ENCODE results near the gene IL20RA.
"Not testable (repeated sequence)": the region's sequence is repeated elsewhere in the genome, so short reads cannot be mapped to it uniquely, and the experiment has no call there.

The IL20RA gene, protein sequence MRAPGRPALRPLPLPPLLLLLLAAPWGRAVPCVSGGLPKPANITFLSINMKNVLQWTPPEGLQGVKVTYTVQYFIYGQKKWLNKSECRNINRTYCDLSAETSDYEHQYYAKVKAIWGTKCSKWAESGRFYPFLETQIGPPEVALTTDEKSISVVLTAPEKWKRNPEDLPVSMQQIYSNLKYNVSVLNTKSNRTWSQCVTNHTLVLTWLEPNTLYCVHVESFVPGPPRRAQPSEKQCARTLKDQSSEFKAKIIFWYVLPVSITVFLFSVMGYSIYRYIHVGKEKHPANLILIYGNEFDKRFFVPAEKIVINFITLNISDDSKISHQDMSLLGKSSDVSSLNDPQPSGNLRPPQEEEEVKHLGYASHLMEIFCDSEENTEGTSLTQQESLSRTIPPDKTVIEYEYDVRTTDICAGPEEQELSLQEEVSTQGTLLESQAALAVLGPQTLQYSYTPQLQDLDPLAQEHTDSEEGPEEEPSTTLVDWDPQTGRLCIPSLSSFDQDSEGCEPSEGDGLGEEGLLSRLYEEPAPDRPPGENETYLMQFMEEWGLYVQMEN

DNA sequence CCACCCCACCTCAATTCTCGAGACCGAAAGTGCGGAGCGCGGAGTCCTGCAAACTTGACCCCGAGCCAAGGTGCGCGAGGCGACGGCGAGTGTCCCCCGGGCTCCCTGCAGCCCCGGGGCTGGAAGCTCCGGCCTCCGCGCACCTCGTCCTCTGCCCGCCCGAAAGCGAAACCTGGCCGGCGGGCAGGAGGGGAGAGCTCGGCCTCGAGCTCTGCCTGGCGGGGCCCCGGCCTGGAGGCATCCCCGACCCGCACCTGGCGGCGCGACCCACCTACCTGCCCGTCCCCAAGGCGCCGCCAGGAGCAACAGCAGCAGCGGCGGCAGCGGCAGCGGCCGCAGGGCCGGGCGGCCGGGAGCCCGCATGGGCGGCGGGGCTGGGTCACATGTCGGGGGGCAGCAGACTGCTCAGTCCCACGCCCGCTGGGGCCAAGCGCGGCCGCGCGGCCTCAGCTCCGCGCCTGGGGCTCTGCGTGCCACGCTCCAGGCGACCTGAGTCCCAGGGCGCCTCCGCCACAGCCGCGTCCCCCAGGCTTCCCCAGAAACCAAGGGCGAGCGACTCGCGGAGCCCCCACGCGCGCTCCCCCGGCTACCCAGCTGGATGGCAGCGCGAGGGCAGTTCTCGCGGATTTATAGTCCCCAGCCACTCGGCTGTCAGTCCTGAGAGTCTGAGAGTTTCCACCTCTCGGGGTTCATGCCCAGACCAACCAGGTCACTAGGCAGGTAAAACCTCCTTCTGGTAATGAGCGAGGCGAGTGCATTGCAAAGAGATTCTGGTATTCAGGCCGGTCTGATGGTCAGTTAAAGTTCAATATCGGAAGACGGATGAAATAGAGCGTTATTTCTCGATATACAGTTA lies at the start of gene IL20RA:
Gene IL20RA, minus strand, starts transcription at position 600 of the 856 bp plus-strand sequence. Its CDS starts 237 bp downstream, at position 363.
- DNase-seq = peak; percentile 57

GRCh38 chr6:137093183-137094069 lies 48.7 kb upstream of the IL20RA start:
- DNase-seq = no peak

DNA sequence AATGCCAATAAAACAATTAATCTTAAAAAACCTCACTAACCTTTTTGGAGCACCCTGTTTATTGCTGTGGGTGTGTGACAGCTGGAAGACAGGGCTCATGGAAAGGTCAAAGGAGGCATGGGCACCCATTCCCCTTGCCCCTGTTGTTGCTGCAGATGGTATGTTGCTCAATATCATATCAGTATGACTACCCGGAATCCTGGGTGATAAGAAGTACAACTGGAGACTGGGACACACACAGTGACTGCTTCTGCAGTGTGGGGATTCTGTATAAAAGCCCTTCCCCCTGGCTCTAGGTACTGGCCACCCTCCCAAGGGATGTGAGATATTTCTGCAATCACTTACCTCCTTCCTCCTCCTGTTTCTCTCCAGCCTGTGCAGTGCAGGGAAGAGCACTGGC lies 47.3 kb upstream of the IL20RA start:
- no peak for DNase-seq

DNA sequence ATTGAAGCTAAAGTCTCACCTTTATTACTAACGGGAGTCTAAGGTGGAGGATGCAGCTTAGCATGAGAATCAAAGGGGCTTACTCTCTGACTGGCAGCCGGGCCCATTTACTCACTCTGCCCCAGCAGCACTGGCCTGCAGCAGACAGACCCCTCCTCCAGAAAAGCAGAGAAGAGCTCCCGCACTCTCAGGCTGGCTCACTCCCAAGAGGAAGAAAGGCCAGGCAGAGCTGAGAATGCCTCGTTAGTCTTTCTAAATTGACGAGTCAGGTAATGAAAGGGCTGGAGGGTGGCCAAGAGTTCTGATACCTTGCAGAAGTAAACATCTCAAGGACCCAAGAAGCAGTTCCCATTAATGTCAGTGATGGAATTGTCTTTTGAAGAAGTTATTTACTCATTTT lies 44.5 kb upstream of the IL20RA start:
- DNase-seq = no peak

- DNase-seq = no peak
Observed at GRCh38 chr6:137087902-137088301, 43.1 kb upstream of the IL20RA start.

DNA sequence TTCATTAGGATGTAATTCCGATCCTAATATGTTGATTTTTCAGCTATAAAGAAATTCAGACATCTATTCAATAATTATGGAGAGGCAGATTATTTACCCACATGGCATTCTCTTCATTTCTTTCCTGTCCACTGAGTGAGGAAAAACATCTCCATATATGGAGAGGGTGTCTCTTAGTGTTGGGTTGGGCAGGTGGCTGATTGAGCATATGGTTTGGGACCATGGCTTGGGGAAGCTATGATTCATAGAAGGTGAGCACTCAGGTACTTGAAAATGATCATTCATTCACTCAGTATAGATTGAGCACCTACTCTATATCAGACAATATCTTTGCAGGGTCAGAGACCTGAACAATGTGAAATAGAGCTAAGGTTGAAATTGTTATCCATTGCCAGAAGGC lies 41.3 kb upstream of the IL20RA start:
- no peak for DNase-seq

- no peak for DNase-seq
Observed at GRCh38 chr6:137084865-137085617, 40.3 kb upstream of the IL20RA start.

- DNase-seq = no peak
Observed at GRCh38 chr6:137084090-137084489, 39.3 kb upstream of the IL20RA start.

DNA sequence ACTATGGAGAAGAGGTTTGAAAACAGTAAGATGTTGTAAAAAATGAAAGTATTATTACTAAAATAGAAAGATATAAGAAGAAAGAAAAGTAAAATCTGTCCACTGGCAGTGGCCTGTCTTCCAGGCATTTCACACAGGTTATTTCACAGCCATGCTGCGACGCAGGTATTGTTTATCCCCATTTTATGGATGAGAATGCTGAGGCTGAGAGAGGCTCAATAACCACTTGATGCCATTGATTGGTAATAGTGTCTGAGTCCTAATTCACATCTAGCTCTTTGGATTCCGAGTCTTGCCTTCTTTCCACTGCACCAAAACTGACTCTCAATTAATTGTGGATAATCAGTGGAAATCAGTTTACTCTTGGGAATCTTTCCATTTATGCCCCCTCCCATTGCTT lies 37.2 kb upstream of the IL20RA start:
- no peak for DNase-seq

- DNase-seq = no peak
Observed at GRCh38 chr6:137080711-137081110, 35.9 kb upstream of the IL20RA start.

DNA sequence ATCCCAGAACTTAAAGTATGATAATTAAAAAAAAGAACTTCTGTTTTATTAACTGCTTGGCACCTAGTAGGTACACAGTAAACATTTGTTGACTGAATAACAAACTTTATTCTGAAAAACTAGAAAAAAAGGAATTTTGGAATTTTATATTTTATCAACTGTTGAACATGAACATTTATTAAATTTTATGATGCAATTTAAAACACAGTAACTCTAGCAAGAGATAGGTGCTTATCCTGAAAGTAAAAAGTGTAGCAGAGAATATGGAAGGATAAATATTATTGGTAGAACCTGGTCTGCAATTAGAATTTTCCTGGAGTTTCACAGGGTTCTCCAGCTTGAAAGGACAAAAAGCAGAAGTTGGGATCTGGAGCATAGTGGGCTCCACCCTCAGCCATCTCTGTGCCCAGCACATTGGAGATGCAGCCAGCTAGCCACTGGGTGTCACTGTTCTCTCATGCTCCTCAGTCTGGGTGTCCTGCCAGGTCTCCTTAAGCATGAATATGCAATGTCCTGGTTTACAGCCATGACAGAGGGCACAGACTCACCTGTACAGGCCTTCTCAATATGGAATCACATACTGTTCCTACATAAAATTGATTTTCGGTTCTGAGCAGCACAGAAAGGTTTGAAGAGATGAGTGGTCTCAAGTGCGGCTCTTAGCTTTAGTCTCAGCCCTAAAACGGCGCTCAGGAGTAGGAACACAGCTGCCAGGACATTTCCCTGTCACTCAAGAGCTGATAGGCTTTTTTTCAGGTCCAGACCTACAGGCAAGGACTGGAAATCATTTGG lies 31.7 kb upstream of the IL20RA start:
- peak; percentile 88 for DNase-seq

GRCh38 chr6:137075790-137076189 lies 31.0 kb upstream of the IL20RA start:
- DNase-seq = not testable (repeated sequence)

GRCh38 chr6:137070303-137070702 lies 25.5 kb upstream of the IL20RA start:
- DNase-seq = no peak

GRCh38 chr6:137067399-137067798 lies 22.6 kb upstream of the IL20RA start:
- no peak for DNase-seq

- no peak for DNase-seq
Observed at GRCh38 chr6:137058037-137058436, 13.3 kb upstream of the IL20RA start.

DNA sequence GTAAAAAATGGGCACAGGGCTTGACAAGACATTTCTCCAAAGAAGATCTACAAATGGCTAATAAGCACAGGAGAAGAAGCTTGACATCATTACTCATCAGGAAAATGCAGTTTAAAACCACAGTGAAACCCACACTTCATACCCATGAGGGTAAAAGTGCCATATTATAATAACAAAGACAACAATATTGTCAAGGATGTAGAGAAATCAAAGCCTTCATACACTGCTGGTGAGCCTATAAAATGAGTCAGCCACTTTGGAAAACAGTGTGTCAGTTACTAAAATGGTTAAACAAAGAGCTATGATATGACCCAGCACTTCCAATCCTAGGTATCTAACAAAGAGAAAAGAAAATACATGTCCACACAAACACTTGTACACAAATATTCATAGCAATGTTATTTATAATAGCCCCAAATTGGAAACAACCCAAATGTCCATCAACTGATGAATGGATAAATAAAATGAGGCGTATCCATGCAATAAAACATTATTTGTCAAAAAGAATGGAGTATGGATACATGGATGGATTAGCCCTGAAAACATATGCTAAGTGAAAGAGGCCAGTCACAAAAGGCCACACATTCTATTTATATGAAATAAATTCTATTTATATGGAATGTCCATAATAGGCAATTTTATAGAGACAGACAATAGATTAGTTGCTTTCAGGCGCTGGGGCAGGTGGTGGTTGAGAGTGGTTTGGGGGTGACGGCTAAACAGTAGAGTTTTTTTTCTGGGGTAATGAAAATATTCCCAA lies 11.5 kb upstream of the IL20RA start:
- DNase-seq = no peak

DNA sequence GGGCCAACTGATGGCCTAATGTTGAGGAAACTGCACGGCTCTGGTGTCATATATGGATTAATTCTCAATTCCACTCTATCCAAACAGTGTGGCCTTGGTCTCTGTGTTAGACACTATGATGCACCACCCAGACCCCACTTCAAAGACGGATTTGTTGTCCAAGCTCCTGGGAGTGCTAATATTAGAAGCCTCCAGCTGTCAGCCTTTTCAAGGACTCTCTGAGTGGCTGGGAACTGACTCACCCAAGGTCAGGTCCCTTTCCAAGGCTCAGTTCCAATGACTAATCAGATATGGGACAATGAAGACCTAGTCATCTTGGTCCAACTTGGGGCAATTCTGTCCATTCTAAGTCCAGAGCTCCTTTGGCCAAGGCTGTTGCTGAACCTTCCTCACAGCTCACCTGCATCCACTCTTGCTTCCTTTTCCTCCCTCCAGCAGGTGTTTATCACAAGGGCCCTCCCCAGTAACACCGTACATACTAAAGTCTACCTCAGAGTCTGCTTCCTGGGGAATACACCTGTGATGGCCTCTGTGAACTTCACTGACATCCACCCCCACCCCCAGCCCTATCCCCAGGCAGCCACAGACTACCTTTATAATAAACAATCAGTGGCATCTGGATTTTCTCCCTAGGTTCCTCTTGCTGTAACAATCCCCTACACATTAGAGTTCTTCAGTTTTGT lies 7.2 kb upstream of the IL20RA start:
- no peak for DNase-seq

- DNase-seq = no peak
Observed at GRCh38 chr6:137049095-137049494, 4.3 kb upstream of the IL20RA start.

GRCh38 chr6:137046871-137047412 lies 2.2 kb upstream of the IL20RA start:
- DNase-seq = no peak

Measured in islet precursor cell (in vitro differentiated cells).